ENCODE data around the gene MOSMO.

- TF ChIP-seq CTCF (IDR thresholded peaks at IDR 0.05) (no peak), POLR2AphosphoS5 (IDR thresholded peaks at IDR 0.05) (no peak), POLR2A (IDR thresholded peaks at IDR 0.05) (no peak)
Measured at GRCh38 chr16:21994856-21995465, 12.9 kb upstream of the MOSMO start.

Measured in prostate gland (tissue), 2 donors.